Gastroesophageal sphincter (tissue), 4 donors: ENCODE results near the gene GNS. TPM values are rescaled to one million over a fixed set of nuclear protein-coding genes. Genes with fewer than 3 reads are reported as not detected.

Experiments
- ATAC-seq: fragments of 150-250 bp; one replicate; pipeline ENCODE4 v1.9.1; 2016; ENCODE audit warnings: mild to moderate bottlenecking, moderate library complexity
- H3K27ac ChIP-seq, 4 donors: fragments of 200-600 bp; sonication (generic) in 3 of 4; 1 replicate in 3 of 4; 2 replicates in 1 of 4; pipeline ENCODE4 v1.5.1; 2016 to 2019
- H3K27me3 ChIP-seq: fragments of 200-600 bp; sonication (generic); one replicate; pipeline ENCODE4 v1.5.1; 2019
- H3K36me3 ChIP-seq, 2 donors: fragments of 200-600 bp; sonication (generic); one replicate each; pipeline ENCODE4 v1.5.1; 2019; ENCODE audit warnings: control low read depth in 1 of 2
- H3K4me1 ChIP-seq, 3 donors: fragments of 200-600 bp; sonication (generic); 1 replicate in 2 of 3; 2 replicates in 1 of 3; pipeline ENCODE4 v1.5.1; 2016 to 2019; ENCODE audit warnings: control low read depth in 2 of 3
- H3K4me3 ChIP-seq, 2 donors: fragments of 200-600 bp; sonication (generic); one replicate each; pipeline ENCODE4 v1.5.1; 2019; ENCODE audit warnings: mild to moderate bottlenecking in 1 of 2, moderate library complexity in 1 of 2
- H3K9me3 ChIP-seq, 3 donors: fragments of 200-600 bp; sonication (generic); one replicate each; pipeline ENCODE4 v1.5.1; 2017 to 2019; ENCODE audit warnings: control low read depth in 2 of 3
- EP300 ChIP-seq: sonication (generic); formaldehyde crosslinking; IDR thresholded peaks from one replicate; pipeline ENCODE4 v1.6.1; 2017; ENCODE audit warnings: antibody characterized with exemption, mild to moderate bottlenecking
- POLR2A ChIP-seq, 2 donors: fragments of 450-650 bp; IDR thresholded peaks; one replicate each; pipeline ENCODE4 v1.6.1; 2017; ENCODE audit warnings: antibody characterized with exemption in 2 of 2, mild to moderate bottlenecking in 2 of 2, moderate library complexity in 1 of 2
- POLR2AphosphoS5 ChIP-seq: sonication (generic); formaldehyde crosslinking; IDR thresholded peaks from one replicate; pipeline ENCODE4 v1.6.1; 2017; ENCODE audit warnings: antibody characterized with exemption
- WGBS, 2 donors: methylation state at CpG; one replicate each; pipeline ENCODE4 v1.1.5; 2018; ENCODE audit warnings: low coverage in 1 of 2; 5-methylcytosine and 5-hydroxymethylcytosine counted together
- total RNA-seq, 4 donors: library from RNA; depleted of rRNA; stranded (reverse); fragments of >200 nt; gene quantifications; one replicate each; pipeline ENCODE4 v1.1.0, GENCODE V29; 2016
- TF ChIP-seq, protein P1 (sequence below), 4 experiments: fragments of 200-600 bp in 2 of 4; fragments of 450-650 bp in 2 of 4; sonication (generic) in 1 of 4; IDR thresholded peaks; one replicate each; pipeline ENCODE4 v1.5.1; 2017 to 2019; ENCODE audit warnings: antibody characterized with exemption in 4 of 4, mild to moderate bottlenecking in 2 of 4, moderate library complexity in 2 of 4

Gene GNS
- total RNA-seq, 4 donors from 2014 or later: 69.3 to 116 (median 89.7) TPM

DNA sequence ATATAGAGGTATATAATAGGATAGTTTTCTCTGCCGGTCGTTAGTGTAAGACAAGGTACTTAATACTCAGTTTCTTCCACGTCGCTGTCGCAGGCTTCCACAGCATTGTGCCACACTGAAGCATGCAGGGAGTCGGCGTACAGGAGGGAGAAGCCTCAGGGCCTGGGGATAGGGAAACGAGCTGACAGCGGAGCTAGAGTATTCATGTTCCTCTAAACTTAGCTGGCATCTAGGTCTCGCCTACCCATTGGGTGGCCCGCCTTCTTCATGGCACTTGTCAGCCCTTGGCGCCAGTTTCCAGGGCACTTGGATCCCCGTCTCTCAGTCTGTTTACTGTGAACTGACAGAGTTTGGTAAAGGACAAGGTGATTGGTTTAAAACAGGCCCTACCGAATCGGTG lies 73.6 kb downstream of the GNS start:
- no peak for TF ChIP-seq EP300
- TF ChIP-seq POLR2A (IDR thresholded peaks at IDR 0.05): no peak
- peak; percentile 16 for TF ChIP-seq POLR2AphosphoS5
- H3K36me3 ChIP-seq: peaks cover 0 to 24% of the 10 kb centered on the region in 2 donors
- no peaks in the 10 kb centered on the region for H3K9me3 ChIP-seq
- H3K4me1 ChIP-seq: peaks cover 8 to 78% (median 34%) of the 10 kb centered on the region in 3 donors
- H3K27ac ChIP-seq: peak overlapping the region in 2 of 4 donors; percentile 30 to 43
- no peak overlapping the region for H3K4me3 ChIP-seq
- no peaks in the 10 kb centered on the region for H3K27me3 ChIP-seq
- WGBS, 2 donors: 89% methylated on average over 11 of the region's 15 CpGs; no CpG with 5 or more reads in 1 of the 2 donors
- ATAC-seq: no peak

DNA sequence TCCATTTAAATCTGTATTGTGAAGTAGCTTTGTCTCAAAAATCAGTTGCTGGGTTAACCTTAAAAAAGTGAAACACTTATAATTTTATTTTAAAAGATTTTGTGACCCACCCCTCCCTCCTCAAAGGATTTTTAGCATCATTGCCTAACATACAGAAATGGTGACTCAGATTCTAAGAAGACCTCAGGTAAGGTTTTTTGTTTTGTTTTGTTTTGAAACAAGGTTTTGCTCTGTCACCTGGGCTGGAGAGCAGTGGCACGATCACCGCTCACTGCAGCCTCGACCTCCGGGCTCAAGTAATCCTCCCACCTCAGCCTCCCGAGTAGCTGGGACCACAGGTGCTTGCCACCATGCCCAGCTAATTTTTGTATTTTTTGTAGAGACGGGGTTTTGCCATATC lies 74.2 kb downstream of the GNS start:
- no peak for ATAC-seq
- Histone ChIP-seq H3K4me3 (no peak overlapping the region), H3K27ac (peak overlapping the region in 3 of 4 donors; percentile 13 to 43 (median 30)), H3K27me3 (no peaks in the 10 kb centered on the region), H3K36me3 (peaks cover 0 to 24% of the 10 kb centered on the region in 2 donors), H3K9me3 (no peaks in the 10 kb centered on the region), H3K4me1 (peaks cover 8 to 84% (median 38%) of the 10 kb centered on the region in 3 donors)
- 95 to 98% methylated on average over 6 of the region's 6 CpGs for WGBS, 2 donors
- TF ChIP-seq, protein P1, sequence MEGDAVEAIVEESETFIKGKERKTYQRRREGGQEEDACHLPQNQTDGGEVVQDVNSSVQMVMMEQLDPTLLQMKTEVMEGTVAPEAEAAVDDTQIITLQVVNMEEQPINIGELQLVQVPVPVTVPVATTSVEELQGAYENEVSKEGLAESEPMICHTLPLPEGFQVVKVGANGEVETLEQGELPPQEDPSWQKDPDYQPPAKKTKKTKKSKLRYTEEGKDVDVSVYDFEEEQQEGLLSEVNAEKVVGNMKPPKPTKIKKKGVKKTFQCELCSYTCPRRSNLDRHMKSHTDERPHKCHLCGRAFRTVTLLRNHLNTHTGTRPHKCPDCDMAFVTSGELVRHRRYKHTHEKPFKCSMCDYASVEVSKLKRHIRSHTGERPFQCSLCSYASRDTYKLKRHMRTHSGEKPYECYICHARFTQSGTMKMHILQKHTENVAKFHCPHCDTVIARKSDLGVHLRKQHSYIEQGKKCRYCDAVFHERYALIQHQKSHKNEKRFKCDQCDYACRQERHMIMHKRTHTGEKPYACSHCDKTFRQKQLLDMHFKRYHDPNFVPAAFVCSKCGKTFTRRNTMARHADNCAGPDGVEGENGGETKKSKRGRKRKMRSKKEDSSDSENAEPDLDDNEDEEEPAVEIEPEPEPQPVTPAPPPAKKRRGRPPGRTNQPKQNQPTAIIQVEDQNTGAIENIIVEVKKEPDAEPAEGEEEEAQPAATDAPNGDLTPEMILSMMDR (IDR thresholded peaks at IDR 0.05): no peak
- TF ChIP-seq POLR2AphosphoS5 (no peak), POLR2A (IDR thresholded peaks at IDR 0.05) (no peak), EP300 (no peak)

DNA sequence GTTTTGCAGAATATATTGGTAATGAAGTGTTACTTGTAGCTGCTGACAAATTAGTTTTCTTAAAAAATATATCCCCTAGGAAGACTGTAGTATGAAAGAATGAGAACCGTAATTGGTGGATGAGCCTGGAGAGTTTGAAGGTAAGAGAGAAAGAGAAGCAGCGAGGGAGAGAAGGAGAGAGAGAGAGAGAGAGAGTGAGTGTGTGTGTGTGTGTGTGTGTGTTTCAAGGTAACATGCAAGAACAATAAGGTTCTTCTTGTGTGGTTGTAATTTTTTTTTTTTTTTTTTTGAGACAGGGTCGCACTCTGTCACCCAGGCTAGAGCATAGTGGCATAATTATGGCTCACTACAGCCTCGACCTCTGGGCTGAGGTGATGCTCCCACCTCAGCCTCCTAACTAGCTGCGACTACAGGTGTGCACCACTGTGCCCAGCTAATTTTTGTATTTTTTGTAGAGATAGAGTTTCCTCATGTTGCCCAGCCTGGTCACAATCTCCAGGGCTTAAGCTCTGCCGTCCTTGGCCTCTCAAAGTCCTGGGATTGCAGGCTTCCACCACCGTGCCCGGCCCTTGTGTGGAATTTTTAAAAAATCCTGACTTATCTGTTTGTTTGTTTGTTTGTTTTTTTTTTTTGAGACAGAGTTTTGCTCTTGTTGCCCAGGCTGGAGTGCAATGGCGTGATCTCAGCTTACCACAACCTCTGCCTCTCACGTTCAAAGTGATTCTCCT lies 75.2 kb downstream of the GNS start:
- ATAC-seq: no peak
- Histone ChIP-seq H3K27me3 (no peaks in the 10 kb centered on the region), H3K4me1 (peaks cover 8 to 85% (median 49%) of the 10 kb centered on the region in 3 donors), H3K36me3 (peaks cover 0 to 24% of the 10 kb centered on the region in 2 donors), H3K4me3 (no peak overlapping the region), H3K9me3 (no peaks in the 10 kb centered on the region), H3K27ac (peak overlapping the region in 2 of 4 donors; percentile 84 to 85)
- 73 to 89% methylated on average over 3 to 10 of the region's 10 CpGs for WGBS, 2 donors
- no peak for TF ChIP-seq POLR2A (IDR thresholded peaks at IDR 0.05)
- TF ChIP-seq, protein P1 (IDR thresholded peaks at IDR 0.05): no peak
- TF ChIP-seq EP300: no peak

DNA sequence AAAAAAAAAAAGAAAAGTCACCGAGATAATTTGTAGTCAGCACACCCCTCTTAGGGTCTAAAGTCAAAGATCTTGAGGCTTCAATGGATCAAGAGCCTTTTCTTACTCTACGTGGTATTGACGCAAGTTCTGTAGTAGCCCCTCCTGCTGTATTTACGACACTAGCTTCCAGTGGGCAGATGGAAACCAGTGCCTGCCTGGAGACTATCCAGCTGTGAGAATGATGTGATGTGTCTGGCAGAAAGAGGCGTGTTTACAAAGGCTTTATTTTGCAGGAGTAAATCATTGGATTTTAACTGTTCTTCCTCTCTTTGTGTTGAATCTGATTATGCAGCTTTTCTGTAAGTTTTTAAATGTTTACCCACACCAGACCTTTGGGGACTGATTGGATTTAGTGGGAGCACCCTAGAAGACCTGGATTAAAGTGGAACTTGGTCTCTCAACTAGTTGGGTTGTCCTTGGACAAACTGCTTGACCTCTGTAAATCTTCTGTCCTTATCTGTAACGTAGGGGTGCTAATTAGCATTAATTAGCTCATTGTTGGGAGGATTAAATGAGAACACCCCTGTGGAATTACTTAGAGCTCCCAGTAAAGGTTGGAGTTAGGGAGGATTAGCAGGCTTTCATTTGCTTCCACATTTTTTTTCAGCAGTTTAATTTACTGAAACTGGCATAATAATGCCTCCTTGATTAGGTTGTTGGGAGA lies 76.5 kb downstream of the GNS start:
- H3K27me3 ChIP-seq: no peaks in the 10 kb centered on the region
- no peaks in the 10 kb centered on the region for H3K9me3 ChIP-seq
- H3K4me1 ChIP-seq: peaks cover 6 to 84% (median 48%) of the 10 kb centered on the region in 3 donors
- H3K27ac ChIP-seq: peak overlapping the region; percentile 62 to 90 (median 84)
- H3K36me3 ChIP-seq: peaks cover 0 to 24% of the 10 kb centered on the region in 2 donors
- peak; percentile 82 for ATAC-seq
- TF ChIP-seq EP300: peak; percentile 72
- TF ChIP-seq, protein P1 (IDR thresholded peaks at IDR 0.05): no peak
- peak; percentile 93 for TF ChIP-seq POLR2AphosphoS5
- no peak overlapping the region for H3K4me3 ChIP-seq
- WGBS, 2 donors: 16 to 37% methylated on average over 5 to 6 of the region's 6 CpGs

DNA sequence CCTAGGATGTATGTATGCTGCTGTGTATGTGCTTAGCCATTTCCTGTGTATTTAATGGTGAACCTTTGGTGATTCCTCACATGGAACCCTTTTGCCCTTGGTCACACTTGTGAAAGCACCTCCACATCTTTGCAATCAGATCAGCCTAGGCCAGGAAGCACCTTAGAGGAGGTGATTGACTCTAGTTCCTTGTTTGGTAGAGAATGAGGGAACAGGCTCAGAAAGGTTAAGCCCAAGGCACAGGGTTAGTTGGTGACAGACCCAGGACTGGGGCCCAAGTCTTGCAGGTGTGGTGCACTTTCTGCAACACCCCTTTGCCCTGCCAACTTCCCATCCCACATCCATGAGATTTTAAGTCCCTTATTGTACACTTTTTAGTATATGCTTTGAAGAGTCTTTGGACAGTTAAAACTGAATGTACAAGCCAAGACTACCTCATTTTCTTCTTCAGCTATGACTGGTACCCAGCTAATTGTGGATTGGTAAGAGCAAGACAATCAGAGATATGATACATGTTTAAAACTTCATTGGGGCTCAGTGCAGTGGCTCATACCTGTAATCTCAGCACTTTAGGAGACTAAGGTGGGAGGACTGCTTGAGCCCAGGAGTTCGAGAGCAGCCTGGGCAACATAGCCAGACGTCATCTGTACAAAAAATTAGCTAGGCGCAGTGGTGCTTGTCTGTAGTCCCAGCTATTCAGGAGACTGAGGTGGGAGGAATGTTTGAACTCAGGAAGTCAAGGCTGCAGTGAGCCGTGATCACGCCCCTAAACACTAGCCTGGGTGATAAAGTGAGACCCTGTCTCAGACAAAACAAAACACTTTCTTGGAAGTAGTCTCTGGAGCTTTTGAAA lies 77.8 kb downstream of the GNS start:
- no peak for ATAC-seq
- Histone ChIP-seq H3K9me3 (no peaks in the 10 kb centered on the region), H3K4me1 (peaks cover 6 to 93% (median 54%) of the 10 kb centered on the region in 3 donors), H3K4me3 (no peak overlapping the region), H3K27me3 (no peaks in the 10 kb centered on the region), H3K27ac (peak overlapping the region; percentile 62 to 90 (median 84)), H3K36me3 (peaks cover 0 to 16% of the 10 kb centered on the region in 2 donors)
- 87 to 100% methylated on average over 1 to 3 of the region's 5 CpGs for WGBS, 2 donors
- TF ChIP-seq POLR2A (IDR thresholded peaks at IDR 0.05) (no peak), EP300 (no peak), POLR2AphosphoS5 (no peak)
- TF ChIP-seq, protein P1 (IDR thresholded peaks at IDR 0.05): no peak
